Measurements from ENCODE around the gene CEP112.

GRCh38 chr17:65617496-65617895 is 574.4 kb downstream of the CEP112 start:
- TF ChIP-seq YY1 (IDR thresholded peaks at IDR 0.05; ENCODE audit: low read depth, low read length) = no peak
- no peak for TF ChIP-seq NBN (IDR thresholded peaks at IDR 0.05)
- no peak for TF ChIP-seq E2F4 (IDR thresholded peaks at IDR 0.05; ENCODE audit: low read depth, low read length)
- no peak for TF ChIP-seq POLR2A (IDR thresholded peaks at IDR 0.05; ENCODE audit: low read depth, low read length)
- TF ChIP-seq HCFC1 (IDR thresholded peaks at IDR 0.05; ENCODE audit: low read length) = no peak
- no peak for TF ChIP-seq EGR1 (IDR thresholded peaks at IDR 0.05; ENCODE audit: borderline replicate concordance in 1 of 2, low read depth in 2 of 2, low read length in 2 of 2)
- no peak for TF ChIP-seq SIN3A (IDR thresholded peaks at IDR 0.05; ENCODE audit: low read depth, low read length)
- no peak for TF ChIP-seq ZSCAN29 (IDR thresholded peaks at IDR 0.05)
- TF ChIP-seq CTCF (IDR thresholded peaks at IDR 0.05 in 2 of 3, conservative IDR thresholded peaks at IDR 0.05 in 1 of 3; ENCODE audit: control insufficient read depth in 2 of 3, extremely low read depth in 1 of 3, insufficient read depth in 1 of 3, low read depth in 3 of 3, low read length in 3 of 3) = no peak
- TF ChIP-seq ZNF24 (IDR thresholded peaks at IDR 0.05) = no peak
- no peak for TF ChIP-seq BHLHE40 (IDR thresholded peaks at IDR 0.05; ENCODE audit: borderline replicate concordance in 1 of 2, low read depth in 2 of 2, low read length in 1 of 2)
- TF ChIP-seq ATF3 (IDR thresholded peaks at IDR 0.05; ENCODE audit: borderline replicate concordance, extremely low read depth, low read depth, low read length) = no peak
- TF ChIP-seq POU2F2 (IDR thresholded peaks at IDR 0.05; ENCODE audit: borderline replicate concordance, low read depth, low read length) = no peak
- TF ChIP-seq MAX (IDR thresholded peaks at IDR 0.05; ENCODE audit: low read depth, low read length) = no peak

All from GM12878 (cell line).